Sigmoid colon (tissue), 4 donors: Measurements from ENCODE around the gene EFHD2.

Experiments
- EP300 ChIP-seq, 4 donors: sonication (generic); formaldehyde crosslinking; IDR thresholded peaks; one replicate each; pipeline ENCODE4 v1.6.1; 2017; ENCODE audit warnings: antibody characterized with exemption in 4 of 4
- POLR2A ChIP-seq, 2 donors: fragments of 450-650 bp; IDR thresholded peaks; one replicate each; pipeline ENCODE4 v1.6.1; 2016; ENCODE audit warnings: antibody characterized with exemption in 2 of 2, mild to moderate bottlenecking in 2 of 2, moderate library complexity in 2 of 2
- POLR2AphosphoS5 ChIP-seq, 4 donors: sonication (generic); formaldehyde crosslinking; IDR thresholded peaks; one replicate each; pipeline ENCODE4 v1.6.1; 2017; ENCODE audit warnings: antibody characterized with exemption in 4 of 4
- TF ChIP-seq, protein P1 (sequence below), 4 experiments: fragments of 450-650 bp in 3 of 4; fragments of 200-600 bp in 1 of 4; IDR thresholded peaks; one replicate each; pipeline ENCODE4 v1.5.1; 2016 to 2019; ENCODE audit warnings: antibody characterized with exemption in 4 of 4, mild to moderate bottlenecking in 3 of 4, moderate library complexity in 2 of 4

DNA sequence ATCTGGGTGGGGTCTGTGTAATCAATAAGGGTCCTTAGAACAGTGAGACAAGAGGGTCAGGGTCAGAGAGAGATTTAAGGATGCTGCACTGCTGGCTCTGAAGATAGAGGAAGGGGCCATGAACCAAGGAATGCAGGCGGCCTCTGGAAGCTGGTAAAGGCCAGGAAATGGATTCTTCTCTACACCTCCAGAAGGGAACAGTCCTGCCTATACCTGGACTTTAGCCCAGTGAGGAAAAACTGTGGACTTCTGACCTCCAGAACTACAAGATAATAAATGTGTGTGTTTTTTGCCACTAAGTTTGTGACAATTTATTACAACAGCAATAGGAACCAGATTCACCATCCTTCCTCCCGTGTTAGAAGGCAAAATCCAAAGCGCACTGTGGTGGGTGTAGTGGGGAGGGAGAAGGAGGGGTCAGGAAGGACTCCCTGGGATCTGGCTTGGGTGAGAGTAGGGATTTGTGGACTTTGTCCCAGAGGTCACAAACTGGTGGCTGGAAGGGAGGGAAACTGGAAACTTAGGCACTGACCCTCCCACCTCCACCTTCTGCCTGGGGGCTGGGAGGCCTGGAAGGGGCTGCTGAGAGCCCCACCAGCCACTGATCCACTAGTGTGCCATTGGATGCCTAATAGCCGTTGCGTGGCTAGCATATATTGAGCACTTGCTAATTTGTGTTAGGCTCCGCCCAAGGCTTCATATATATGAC, 41.5 kb downstream of the EFHD2 start:
- TF ChIP-seq EP300 (IDR thresholded peaks at IDR 0.05) = no peak
- TF ChIP-seq POLR2A (IDR thresholded peaks at IDR 0.05) = no peak
- TF ChIP-seq, protein P1, sequence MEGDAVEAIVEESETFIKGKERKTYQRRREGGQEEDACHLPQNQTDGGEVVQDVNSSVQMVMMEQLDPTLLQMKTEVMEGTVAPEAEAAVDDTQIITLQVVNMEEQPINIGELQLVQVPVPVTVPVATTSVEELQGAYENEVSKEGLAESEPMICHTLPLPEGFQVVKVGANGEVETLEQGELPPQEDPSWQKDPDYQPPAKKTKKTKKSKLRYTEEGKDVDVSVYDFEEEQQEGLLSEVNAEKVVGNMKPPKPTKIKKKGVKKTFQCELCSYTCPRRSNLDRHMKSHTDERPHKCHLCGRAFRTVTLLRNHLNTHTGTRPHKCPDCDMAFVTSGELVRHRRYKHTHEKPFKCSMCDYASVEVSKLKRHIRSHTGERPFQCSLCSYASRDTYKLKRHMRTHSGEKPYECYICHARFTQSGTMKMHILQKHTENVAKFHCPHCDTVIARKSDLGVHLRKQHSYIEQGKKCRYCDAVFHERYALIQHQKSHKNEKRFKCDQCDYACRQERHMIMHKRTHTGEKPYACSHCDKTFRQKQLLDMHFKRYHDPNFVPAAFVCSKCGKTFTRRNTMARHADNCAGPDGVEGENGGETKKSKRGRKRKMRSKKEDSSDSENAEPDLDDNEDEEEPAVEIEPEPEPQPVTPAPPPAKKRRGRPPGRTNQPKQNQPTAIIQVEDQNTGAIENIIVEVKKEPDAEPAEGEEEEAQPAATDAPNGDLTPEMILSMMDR (IDR thresholded peaks at IDR 0.05) = no peak
- TF ChIP-seq POLR2AphosphoS5 (IDR thresholded peaks at IDR 0.05) = no peak
